ENCODE results near the gene DCAF17. TPM values are rescaled to one million over a fixed set of nuclear protein-coding genes. Genes with fewer than 3 reads are reported as not detected.

Gene DCAF17
- total RNA-seq, 1 donor from 2014 or later: 23.1 TPM

DNA sequence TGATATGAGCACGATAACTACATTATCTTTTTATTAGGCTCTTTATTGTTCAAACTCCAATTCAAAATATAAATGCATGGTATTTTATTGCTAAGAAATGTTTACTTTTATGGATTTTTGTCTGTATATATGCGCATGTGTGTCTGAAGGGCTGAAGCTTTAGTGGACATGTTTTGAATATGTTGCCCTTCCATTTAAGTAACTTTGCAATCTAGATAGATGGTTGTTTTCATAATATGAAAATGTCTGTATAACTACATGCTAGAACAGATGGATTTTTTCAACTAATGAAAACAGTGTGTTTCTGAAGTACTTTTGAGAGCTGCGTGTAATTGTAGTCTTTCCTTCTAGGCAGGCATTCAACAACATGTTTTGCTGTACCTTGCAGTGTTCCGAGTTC lies 18.7 kb downstream of the DCAF17 start:
- no peak overlapping the region for H3K4me3 Mint-ChIP-seq
- CTCF ChIA-PET: no interaction called here
- intact Hi-C loops (cut with micrococcal nuclease): no loop called here
- no peak overlapping the region for H3K27ac Mint-ChIP-seq
- POLR2A ChIA-PET: no interaction called here
- ATAC-seq (ENCODE audit: low read depth): no peak
- DNase-seq: no peak
- H3K9me3 Mint-ChIP-seq: peaks cover 8% of the 10 kb centered on the region
- peaks cover 75% of the 10 kb centered on the region for H3K36me3 Mint-ChIP-seq (ENCODE audit: low read depth)
- TF ChIP-seq, protein P1, sequence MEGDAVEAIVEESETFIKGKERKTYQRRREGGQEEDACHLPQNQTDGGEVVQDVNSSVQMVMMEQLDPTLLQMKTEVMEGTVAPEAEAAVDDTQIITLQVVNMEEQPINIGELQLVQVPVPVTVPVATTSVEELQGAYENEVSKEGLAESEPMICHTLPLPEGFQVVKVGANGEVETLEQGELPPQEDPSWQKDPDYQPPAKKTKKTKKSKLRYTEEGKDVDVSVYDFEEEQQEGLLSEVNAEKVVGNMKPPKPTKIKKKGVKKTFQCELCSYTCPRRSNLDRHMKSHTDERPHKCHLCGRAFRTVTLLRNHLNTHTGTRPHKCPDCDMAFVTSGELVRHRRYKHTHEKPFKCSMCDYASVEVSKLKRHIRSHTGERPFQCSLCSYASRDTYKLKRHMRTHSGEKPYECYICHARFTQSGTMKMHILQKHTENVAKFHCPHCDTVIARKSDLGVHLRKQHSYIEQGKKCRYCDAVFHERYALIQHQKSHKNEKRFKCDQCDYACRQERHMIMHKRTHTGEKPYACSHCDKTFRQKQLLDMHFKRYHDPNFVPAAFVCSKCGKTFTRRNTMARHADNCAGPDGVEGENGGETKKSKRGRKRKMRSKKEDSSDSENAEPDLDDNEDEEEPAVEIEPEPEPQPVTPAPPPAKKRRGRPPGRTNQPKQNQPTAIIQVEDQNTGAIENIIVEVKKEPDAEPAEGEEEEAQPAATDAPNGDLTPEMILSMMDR (IDR thresholded peaks at IDR 0.05): no peak
- no peaks in the 10 kb centered on the region for H3K4me1 Mint-ChIP-seq
- H3K27me3 Mint-ChIP-seq: no peaks in the 10 kb centered on the region

DNA sequence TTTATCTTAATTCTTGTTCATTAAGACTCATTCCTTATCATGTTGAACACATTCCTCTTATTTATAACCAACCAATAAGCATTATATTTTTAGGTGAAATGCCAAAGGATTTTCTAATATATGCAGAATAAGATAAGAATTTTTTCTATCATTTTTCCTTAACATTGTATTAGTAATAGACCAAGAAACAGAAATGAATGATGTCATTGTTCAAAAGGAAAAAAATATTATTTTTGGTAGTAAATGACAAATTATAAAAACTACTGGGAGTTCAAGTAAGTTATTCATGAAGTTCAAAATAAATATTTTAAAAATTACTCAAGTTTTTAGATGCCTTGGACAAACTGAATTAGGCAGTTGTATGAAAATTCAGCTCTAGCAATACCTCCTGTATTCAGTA lies 25.5 kb downstream of the DCAF17 start:
- H3K9me3 Mint-ChIP-seq: peaks cover 8% of the 10 kb centered on the region
- H3K27me3 Mint-ChIP-seq: no peaks in the 10 kb centered on the region
- POLR2A ChIA-PET: no interaction called here
- TF ChIP-seq, protein P1 (IDR thresholded peaks at IDR 0.05): no peak
- H3K4me3 Mint-ChIP-seq: no peak overlapping the region
- intact Hi-C loops (cut with micrococcal nuclease): no loop called here
- CTCF ChIA-PET: no interaction called here
- DNase-seq (no peak), ATAC-seq (ENCODE audit: low read depth) (no peak)
- H3K36me3 Mint-ChIP-seq (ENCODE audit: low read depth): peaks cover 68% of the 10 kb centered on the region
- no peaks in the 10 kb centered on the region for H3K4me1 Mint-ChIP-seq
- H3K27ac Mint-ChIP-seq: no peak overlapping the region

DNA sequence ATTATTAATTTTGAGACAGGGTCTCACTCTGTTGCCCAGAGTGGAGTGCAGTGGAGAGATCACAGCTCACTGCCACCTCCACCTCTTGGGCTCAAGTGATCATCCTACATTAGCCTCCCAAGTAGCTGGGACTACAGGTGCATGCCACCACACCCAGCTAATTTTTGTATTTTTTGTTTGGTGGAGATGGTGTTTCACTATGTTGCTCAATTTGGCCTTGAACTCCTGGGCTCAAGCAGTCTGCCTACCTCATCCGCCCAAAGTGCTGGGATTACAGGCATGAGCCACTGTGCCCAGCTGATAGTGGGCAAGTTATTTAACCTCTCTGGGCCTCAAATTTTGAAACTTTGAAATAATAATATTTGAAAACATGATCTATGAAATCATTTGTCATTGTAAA lies 26.5 kb downstream of the DCAF17 start:
- POLR2A ChIA-PET: no interaction called here
- Mint-ChIP-seq H3K27ac (no peak overlapping the region), H3K36me3 (ENCODE audit: low read depth) (peaks cover 59% of the 10 kb centered on the region), H3K9me3 (peaks cover 8% of the 10 kb centered on the region), H3K4me1 (no peaks in the 10 kb centered on the region), H3K4me3 (no peak overlapping the region), H3K27me3 (no peaks in the 10 kb centered on the region)
- no peak for DNase-seq
- no peak for ATAC-seq (ENCODE audit: low read depth)
- TF ChIP-seq, protein P1 (IDR thresholded peaks at IDR 0.05): no peak
- CTCF ChIA-PET: no interaction called here
- intact Hi-C loops (cut with micrococcal nuclease): no loop called here

DNA sequence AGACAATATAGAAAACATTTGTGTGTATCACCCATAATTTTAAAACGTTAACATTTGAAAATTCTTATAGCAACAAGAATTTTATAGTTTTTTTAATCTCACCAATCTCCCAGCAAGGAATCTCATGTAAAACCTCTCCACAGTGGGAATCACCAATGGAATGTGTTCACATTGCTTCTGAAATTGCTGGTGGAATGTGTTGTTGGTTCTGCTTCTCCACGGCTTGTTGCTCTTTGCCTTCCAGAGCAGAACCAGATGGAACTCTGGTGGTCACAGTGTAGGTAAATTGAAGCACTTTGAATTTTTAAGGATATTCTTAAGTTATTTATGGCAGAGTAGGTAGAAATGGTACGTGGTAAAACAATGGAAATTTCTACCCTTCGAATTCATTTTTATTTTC lies 35.1 kb downstream of the DCAF17 start:
- intact Hi-C loops (cut with micrococcal nuclease): no loop called here
- Mint-ChIP-seq H3K27ac (no peak overlapping the region), H3K4me1 (no peaks in the 10 kb centered on the region), H3K36me3 (ENCODE audit: low read depth) (peaks cover 61% of the 10 kb centered on the region), H3K9me3 (no peaks in the 10 kb centered on the region), H3K27me3 (no peaks in the 10 kb centered on the region), H3K4me3 (no peak overlapping the region)
- no peak for ATAC-seq (ENCODE audit: low read depth)
- ChIA-PET CTCF (no interaction called here), POLR2A (no interaction called here)
- no peak for DNase-seq
- TF ChIP-seq, protein P1 (IDR thresholded peaks at IDR 0.05): no peak

DNA sequence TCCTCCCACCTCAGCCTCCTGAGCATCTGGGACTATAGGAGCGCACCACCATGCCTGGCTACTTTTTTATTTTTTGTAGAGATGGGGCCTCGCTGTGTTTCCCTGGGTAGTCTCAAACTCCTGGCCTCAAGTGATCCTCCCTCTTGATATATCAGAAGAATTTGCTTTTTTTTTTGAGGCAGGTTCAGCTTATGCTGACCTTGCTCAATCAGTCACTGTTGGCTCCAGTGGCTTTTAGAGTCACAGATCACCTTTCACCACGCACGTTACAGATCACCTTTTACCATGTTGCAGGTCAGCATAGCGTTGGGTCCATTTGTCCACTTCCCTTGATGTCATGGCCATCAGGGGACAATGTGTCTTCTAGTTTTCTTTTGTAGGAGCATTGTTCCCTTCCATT lies 36.1 kb downstream of the DCAF17 start:
- POLR2A ChIA-PET: no interaction called here
- no peak overlapping the region for H3K4me3 Mint-ChIP-seq
- CTCF ChIA-PET: no interaction called here
- H3K9me3 Mint-ChIP-seq: no peaks in the 10 kb centered on the region
- H3K27me3 Mint-ChIP-seq: no peaks in the 10 kb centered on the region
- no peaks in the 10 kb centered on the region for H3K4me1 Mint-ChIP-seq
- H3K36me3 Mint-ChIP-seq (ENCODE audit: low read depth): peaks cover 66% of the 10 kb centered on the region
- ATAC-seq (ENCODE audit: low read depth) (no peak), DNase-seq (no peak)
- H3K27ac Mint-ChIP-seq: no peak overlapping the region
- intact Hi-C loops (cut with micrococcal nuclease): no loop called here
- TF ChIP-seq, protein P1 (IDR thresholded peaks at IDR 0.05): no peak
